Endothelial cell of umbilical vein (primary cell): ENCODE results near the gene FGF23. TPM values are rescaled to one million over a fixed set of nuclear protein-coding genes. Genes with fewer than 3 reads are reported as not detected.

Source experiments
- BruUV-seq: library from RNA; stranded (reverse); fragments of 400-500 nt; replicated peaks from 2 replicates; lab custom pipeline; 2021; lab: Mats Ljungman, UMichigan
- CTCF ChIA-PET: fragments of 300-600, 350-600 bp; sonication (Branson Sonifier 250); formaldehyde crosslinking; loops from one replicate; lab custom pipeline; 2021; ENCODE audit warnings: antibody characterized with exemption, inconsistent platforms; lab: Charles Lee
- POLR2A ChIA-PET: fragments of 300-600, 350-600 bp; sonication (Branson Sonifier 250); formaldehyde crosslinking; loops from one replicate; lab custom pipeline; 2021; ENCODE audit warnings: antibody characterized with exemption, inconsistent platforms; lab: Charles Lee
- DNase-seq: peaks from one replicate; pipeline ENCODE4 v3.0.0-alpha.2; 2011; ENCODE audit warnings: low read depth, low spot score
- FAIRE-seq: peaks from 2 replicates; lab custom pipeline; 2011; peaks lifted over from hg19 to GRCh38; lab: Jason Lieb, UNC
- H2AFZ ChIP-seq: 2 replicates; pipeline ENCODE4 v1.6.0; 2012; ENCODE audit warnings: low read depth, low read length, control low read depth, inconsistent platforms
- H3K27ac ChIP-seq: 2 replicates; pipeline ENCODE4 v1.5.1; 2011; ENCODE audit warnings: low read depth, mild to moderate bottlenecking, control low read depth, low read length, moderate library complexity; ENCODE audit not compliant: insufficient read depth
- H3K27me3 ChIP-seq, 2 experiments: 2 replicates each; pipeline versions ENCODE4 v1.6.0 to v1.6.1; 2011; ENCODE audit warnings: low read length in 2 of 2, mixed read lengths in 1 of 2; ENCODE audit not compliant: control insufficient read depth in 2 of 2, insufficient read depth in 2 of 2
- H3K36me3 ChIP-seq, 2 experiments: 2 replicates in 1 of 2; 3 replicates in 1 of 2; pipeline ENCODE4 v1.5.1; 2011; ENCODE audit warnings: low read length in 2 of 2, mild to moderate bottlenecking in 1 of 2, moderate library complexity in 1 of 2; ENCODE audit not compliant: control insufficient read depth in 2 of 2, insufficient read depth in 2 of 2; ENCODE audit errors: extremely low read depth in 1 of 2
- H3K4me1 ChIP-seq: 3 replicates; pipeline ENCODE4 v1.5.1; 2011; ENCODE audit warnings: mild to moderate bottlenecking, low read length; ENCODE audit not compliant: control insufficient read depth, insufficient read depth; ENCODE audit errors: extremely low read depth
- H3K4me2 ChIP-seq: 2 replicates; pipeline ENCODE4 v1.6.1; 2011; ENCODE audit warnings: low read length, control low read depth, mixed read lengths; ENCODE audit not compliant: insufficient read depth
- H3K4me3 ChIP-seq, 3 experiments: fragments of 200-600 bp in 1 of 3; sonication (generic), shearing (Covaris generic) in 1 of 3; replicated peaks in 1 of 3; 2 replicates each; pipeline ENCODE4 v1.5.1; 2011 to 2016; ENCODE audit warnings: control low read depth in 3 of 3, low read length in 3 of 3, mild to moderate bottlenecking in 2 of 3, inconsistent platforms in 1 of 3, low read depth in 1 of 3, moderate library complexity in 1 of 3; ENCODE audit not compliant: insufficient read depth in 1 of 3
- H3K79me2 ChIP-seq: 2 replicates; pipeline ENCODE4 v1.6.0; 2012; ENCODE audit warnings: low read length, inconsistent platforms; ENCODE audit not compliant: control insufficient read depth, insufficient read depth
- H3K9ac ChIP-seq: replicated peaks from 2 replicates; pipeline ENCODE3; 2011; ENCODE audit warnings: low read length, control low read depth; ENCODE audit not compliant: insufficient read depth; ENCODE audit errors: extremely low read depth
- H3K9me1 ChIP-seq: replicated peaks from 3 replicates; pipeline ENCODE4 v1.6.0; 2011; ENCODE audit warnings: mild to moderate bottlenecking, low read length; ENCODE audit not compliant: control insufficient read depth, insufficient read depth; ENCODE audit errors: extremely low read depth
- H3K9me3 ChIP-seq: replicated peaks from 2 replicates; pipeline ENCODE4 v1.5.1; 2012; ENCODE audit warnings: low read length, inconsistent platforms; ENCODE audit not compliant: control insufficient read depth, insufficient read depth
- H4K20me1 ChIP-seq: replicated peaks from 2 replicates; pipeline ENCODE3; 2011; ENCODE audit warnings: mild to moderate bottlenecking, low read length; ENCODE audit not compliant: control insufficient read depth, insufficient read depth; ENCODE audit errors: extremely low read depth
- CTCF ChIP-seq, 2 donors: IDR thresholded peaks; 1 replicate in 1 of 2; 2 replicates in 1 of 2; pipeline ENCODE4 v1.5.1; 2011; ENCODE audit warnings: low read length in 2 of 2, mild to moderate bottlenecking in 2 of 2, moderate library complexity in 2 of 2, control low read depth in 1 of 2, inconsistent platforms in 1 of 2, low read depth in 1 of 2; ENCODE audit not compliant: insufficient read depth in 1 of 2; ENCODE audit errors: extremely low read depth in 1 of 2
- EZH2 ChIP-seq: IDR thresholded peaks from 2 replicates; pipeline ENCODE4 v1.6.1; 2012; ENCODE audit warnings: borderline replicate concordance, low read depth, mild to moderate bottlenecking, moderate library complexity, low read length, inconsistent platforms; ENCODE audit not compliant: severe bottlenecking
- FOS ChIP-seq: IDR thresholded peaks from 2 replicates; pipeline ENCODE4 v1.6.1; 2011; ENCODE audit warnings: mild to moderate bottlenecking, low read length, moderate library complexity, borderline replicate concordance; ENCODE audit not compliant: insufficient read depth
- GATA2 ChIP-seq: IDR thresholded peaks from 2 replicates; pipeline ENCODE4 v1.7.0; 2011; ENCODE audit warnings: low read depth, mild to moderate bottlenecking, moderate library complexity, mixed read lengths, low read length; ENCODE audit not compliant: insufficient read length, insufficient read depth
- JUN ChIP-seq: IDR thresholded peaks from 2 replicates; pipeline ENCODE4 v1.6.1; 2011; ENCODE audit warnings: borderline replicate concordance, low read depth; ENCODE audit not compliant: insufficient read length, insufficient read depth
- MAX ChIP-seq: IDR thresholded peaks from 2 replicates; pipeline ENCODE4 v1.6.1; 2011; ENCODE audit not compliant: insufficient read depth, insufficient read length
- MYC ChIP-seq: IDR thresholded peaks from one replicate; pipeline ENCODE4 v1.6.1; 2011; ENCODE audit warnings: mild to moderate bottlenecking, low read depth, low read length
- POLR2A ChIP-seq: IDR thresholded peaks from 2 replicates; pipeline ENCODE4 v1.6.1; 2012; ENCODE audit warnings: low read depth, mild to moderate bottlenecking, control low read depth, low read length
- POLR2AphosphoS5 ChIP-seq: IDR thresholded peaks from 2 replicates; pipeline ENCODE4 v1.6.1; 2012; ENCODE audit warnings: low read depth, mild to moderate bottlenecking, control low read depth, low read length, moderate library complexity; ENCODE audit not compliant: insufficient read depth
- dilution Hi-C: fragments of 300-500 bp; cut with MboI; formaldehyde crosslinking; loops from one replicate; pipeline ENCODE4 v1.15.0; 2019; ENCODE audit warnings: low sequenced_read_pairs; ENCODE audit not compliant: extremely low pct_ligation_motif_present
- intact Hi-C: fragments of 100-400 bp; cut with micrococcal nuclease; formaldehyde crosslinking; loops from one replicate; pipeline ENCODE4 v1.10.0; 2022
- polyA plus RNA-seq, 4 experiments: library from polyadenylated mRNA; depleted of rRNA in 3 of 4; stranded (reverse) in 3 of 4; unstranded in 1 of 4; fragments of >200 nt; gene quantifications; 2 replicates each; pipeline versions ENCODE4 v1.2.1 to v1.2.3, GENCODE V29; 2011 to 2012; ENCODE audit warnings: missing spikeins in 1 of 4
- total RNA-seq: library from RNA; stranded (reverse); gene quantifications from 2 replicates; pipeline ENCODE4 v1.2.3, GENCODE V29; 2021

Gene FGF23
- total and polyA plus RNA-seq, 2 donors (not counting 3 experiments of a cell fraction or from before 2014, with no cell fraction given): not detected

- intact Hi-C loops: no loop called here
- FAIRE-seq (no peak), DNase-seq (no peak)
- H3K27me3 ChIP-seq: peaks cover 0 to 2% of the 10 kb centered on the region in 2 experiments
- H4K20me1 ChIP-seq: no peaks in the 10 kb centered on the region
- TF ChIP-seq JUN: no peak
- TF ChIP-seq MAX: no peak
- TF ChIP-seq GATA2: no peak
- no peak for TF ChIP-seq POLR2AphosphoS5
- no peak for TF ChIP-seq MYC
- no peak for TF ChIP-seq CTCF (IDR thresholded peaks at IDR 0.05; ENCODE audit: extremely low read depth in 1 of 2, insufficient read depth in 1 of 2, low read depth in 1 of 2, low read length in 2 of 2)
- no peak for TF ChIP-seq POLR2A
- no peak for TF ChIP-seq FOS
- no peak for TF ChIP-seq EZH2
- no peak overlapping the region for H2AFZ ChIP-seq
- H3K36me3 ChIP-seq: no peaks in the 10 kb centered on the region
- no peak overlapping the region for H3K4me2 ChIP-seq
- BruUV-seq: no TSS peak
- H3K9ac ChIP-seq: no peak overlapping the region
- no peak overlapping the region for H3K27ac ChIP-seq
- no peak overlapping the region for H3K4me3 ChIP-seq
- H3K4me1 ChIP-seq: no peaks in the 10 kb centered on the region
- ChIA-PET POLR2A (no interaction called here), CTCF (no interaction called here)
- no peaks in the 10 kb centered on the region for H3K9me3 ChIP-seq
- no peaks in the 10 kb centered on the region for H3K9me1 ChIP-seq
- dilution Hi-C loops: no loop called here
- H3K79me2 ChIP-seq: no peaks in the 10 kb centered on the region
Observed at GRCh38 chr12:4418913-4419312, 39.4 kb upstream of the FGF23 start.
